HTR-8/SVneo (cell line): Measurements from ENCODE around the gene TXNDC17.
"Not testable (repeated sequence)": the region's sequence is repeated elsewhere in the genome, so short reads cannot be mapped to it uniquely, and the experiment has no call there.

Experiments
- DNase-seq: peaks from one replicate; pipeline ENCODE4 v3.0.0; 2011; ENCODE audit warnings: low spot score, mixed read lengths; ENCODE audit not compliant: insufficient read length
- FAIRE-seq: peaks from 2 replicates; lab custom pipeline; 2011; peaks lifted over from hg19 to GRCh38; lab: Jason Lieb, UNC

Gene TXNDC17

GRCh38 chr17:6681176-6681575 is 40.3 kb downstream of the TXNDC17 start:
- DNase-seq (no peak), FAIRE-seq (no peak)

- no peak for DNase-seq
- FAIRE-seq = no peak
These were observed 40.8 kb downstream of the TXNDC17 start for GRCh38 chr17:6681671-6682070.

- no peak for DNase-seq
- no peak for FAIRE-seq
These were observed 41.5 kb downstream of the TXNDC17 start for GRCh38 chr17:6682339-6682738.

GRCh38 chr17:6683081-6683684 is 42.3 kb downstream of the TXNDC17 start:
- DNase-seq (no peak), FAIRE-seq (no peak)

GRCh38 chr17:6683730-6684459 is 43.0 kb downstream of the TXNDC17 start:
- DNase-seq = no peak
- FAIRE-seq = no peak

GRCh38 chr17:6684460-6684783 is 43.6 kb downstream of the TXNDC17 start:
- no peak for FAIRE-seq

GRCh38 chr17:6684881-6685767 is 44.3 kb downstream of the TXNDC17 start:
- no peak for DNase-seq
- no peak for FAIRE-seq

More at GRCh38 chr17:6684460-6684783, 43.6 kb downstream of the TXNDC17 start:
- DNase-seq = no peak

GRCh38 chr17:6686026-6686425 is 45.2 kb downstream of the TXNDC17 start:
- DNase-seq = no peak
- no peak for FAIRE-seq

GRCh38 chr17:6688944-6689343 is 48.1 kb downstream of the TXNDC17 start:
- DNase-seq (no peak), FAIRE-seq (no peak)

- no peak for DNase-seq
- no peak for FAIRE-seq
These were observed 49.8 kb downstream of the TXNDC17 start for GRCh38 chr17:6690641-6691040.

- DNase-seq (no peak), FAIRE-seq (no peak)
These were observed 50.7 kb downstream of the TXNDC17 start for GRCh38 chr17:6691546-6691945.

- not testable (repeated sequence) for FAIRE-seq, DNase-seq
These were observed 51.1 kb downstream of the TXNDC17 start for GRCh38 chr17:6691958-6692357.
